Non-pigmented ciliary epithelial cell (primary cell): ENCODE results near the gene CRYBG1.

Source experiments
- DNase-seq: peaks from one replicate; pipeline ENCODE4 v3.0.0-alpha.2; 2010; ENCODE audit warnings: low read depth

The CRYBG1 gene

DNA sequence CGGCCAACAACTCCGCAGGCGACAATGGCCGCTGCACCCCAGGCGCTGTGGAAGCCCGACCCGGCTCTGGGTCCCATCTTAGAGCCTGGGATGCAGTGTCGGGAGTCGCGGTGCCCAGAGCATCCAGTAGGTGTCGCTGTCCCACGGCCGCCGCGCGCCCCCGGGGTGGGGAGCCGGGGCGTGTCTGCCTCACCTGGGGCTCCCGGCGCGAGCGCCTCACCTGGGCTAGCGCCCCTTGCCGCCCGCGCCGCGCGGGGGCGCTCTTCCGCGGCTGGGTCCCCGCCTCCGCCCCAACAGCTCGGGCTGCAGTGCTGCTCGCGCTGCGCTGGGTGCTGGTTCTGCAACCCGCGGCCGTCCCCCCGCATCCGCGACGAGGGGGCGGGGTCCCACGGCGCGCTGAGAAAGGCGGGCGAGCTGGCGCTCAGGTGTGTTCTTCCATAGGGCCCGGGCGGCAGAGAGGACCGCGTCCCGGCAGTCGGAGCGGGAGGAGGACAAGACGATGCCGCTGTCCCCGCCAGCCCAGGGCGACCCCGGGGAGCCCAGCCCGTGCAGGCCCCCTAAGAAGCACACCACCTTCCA is at the start of gene CRYBG1:
Gene CRYBG1 (plus strand): TSS at position 308 of the 579 bp plus-strand sequence. CDS start 192 bp downstream, at position 500.
- DNase-seq = no peak

DNA sequence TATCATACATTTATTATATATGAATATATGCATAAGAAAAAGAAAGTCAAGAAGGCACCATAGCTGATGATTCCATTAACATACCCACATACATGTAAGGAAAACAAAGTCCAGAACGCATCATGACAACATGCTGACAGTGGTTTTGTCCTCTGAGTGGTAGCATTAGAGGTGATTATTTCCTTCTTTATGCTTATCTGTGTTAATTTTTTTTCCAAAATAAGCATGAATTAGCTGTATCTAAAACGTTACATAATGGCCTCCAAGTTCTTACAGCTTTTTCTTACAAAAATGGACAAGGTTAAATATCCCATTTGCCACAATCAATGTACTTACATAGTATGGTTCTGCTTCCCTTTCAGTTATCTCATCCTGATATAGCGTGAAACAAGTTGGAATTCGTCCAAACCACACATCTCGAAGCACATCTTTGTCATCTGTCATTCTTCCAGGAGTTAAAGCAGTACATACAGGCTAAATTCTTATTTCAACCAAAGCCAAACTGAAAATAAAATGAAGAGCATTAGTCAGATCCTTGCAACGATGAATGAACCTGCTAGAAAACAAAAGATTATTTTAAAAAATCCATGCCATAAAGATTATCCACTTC is 44.6 kb upstream of the CRYBG1 start:
- no peak for DNase-seq

GRCh38 chr6:106316375-106316766 is 44.1 kb upstream of the CRYBG1 start:
- DNase-seq = no peak

DNA sequence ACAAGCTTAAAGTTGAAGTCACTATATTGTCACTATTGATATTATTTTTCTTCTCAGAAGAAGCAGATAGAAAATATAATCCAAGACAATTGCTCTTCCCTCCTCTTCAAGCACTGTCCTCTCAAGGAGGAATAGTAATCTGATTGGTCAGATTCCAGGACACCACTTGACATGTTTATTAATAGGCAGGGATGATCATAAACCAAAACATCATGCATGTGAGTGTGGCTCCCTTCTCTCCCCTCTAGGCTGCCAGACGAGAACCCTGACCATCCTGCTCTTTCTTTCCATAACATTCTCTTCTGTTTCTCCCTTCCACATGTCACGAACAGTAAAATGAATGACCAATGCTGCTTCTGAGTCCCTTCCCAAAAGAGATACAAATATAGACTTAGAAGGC is 42.5 kb upstream of the CRYBG1 start:
- DNase-seq = no peak

GRCh38 chr6:106318851-106319250 is 41.7 kb upstream of the CRYBG1 start:
- no peak for DNase-seq

- no peak for DNase-seq
These were observed 38.6 kb upstream of the CRYBG1 start for GRCh38 chr6:106321940-106322339.

DNA sequence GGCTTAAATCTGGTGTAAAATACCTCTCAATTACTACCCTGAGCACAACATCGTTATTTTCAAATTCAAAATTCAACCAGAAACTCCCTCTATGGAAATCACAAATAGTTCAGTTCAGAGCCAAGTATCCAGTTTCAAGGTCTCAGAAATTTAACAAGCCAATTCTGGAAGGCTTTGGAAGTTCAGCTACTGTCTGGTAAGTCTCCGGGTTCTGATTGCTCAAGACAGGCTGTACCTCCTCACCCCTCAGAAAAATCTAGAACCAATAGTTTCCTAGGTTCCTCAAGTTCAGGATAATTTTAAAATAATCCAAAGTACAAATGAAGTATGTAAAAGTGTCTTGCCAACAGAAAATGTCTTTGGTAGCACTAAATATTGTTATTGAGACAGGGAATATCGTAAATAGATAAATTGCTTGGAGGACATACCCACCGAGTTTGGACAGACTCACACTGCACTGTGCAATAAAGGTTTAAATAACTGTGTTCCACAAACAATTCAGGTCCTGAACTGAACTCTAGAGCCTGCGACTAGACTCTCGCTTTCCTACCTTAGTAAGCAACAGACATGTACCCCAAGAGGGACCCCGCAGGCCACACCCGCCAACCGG is 35.7 kb upstream of the CRYBG1 start:
- no peak for DNase-seq

- DNase-seq = peak; percentile 96
These were observed 35.0 kb upstream of the CRYBG1 start, which contains the start of gene ATG5 for GRCh38 chr6:106325336-106326178. ATG5 (minus strand) TSS chr6:106325760; CDS start chr6:106316208, 9,552 bp downstream.

DNA sequence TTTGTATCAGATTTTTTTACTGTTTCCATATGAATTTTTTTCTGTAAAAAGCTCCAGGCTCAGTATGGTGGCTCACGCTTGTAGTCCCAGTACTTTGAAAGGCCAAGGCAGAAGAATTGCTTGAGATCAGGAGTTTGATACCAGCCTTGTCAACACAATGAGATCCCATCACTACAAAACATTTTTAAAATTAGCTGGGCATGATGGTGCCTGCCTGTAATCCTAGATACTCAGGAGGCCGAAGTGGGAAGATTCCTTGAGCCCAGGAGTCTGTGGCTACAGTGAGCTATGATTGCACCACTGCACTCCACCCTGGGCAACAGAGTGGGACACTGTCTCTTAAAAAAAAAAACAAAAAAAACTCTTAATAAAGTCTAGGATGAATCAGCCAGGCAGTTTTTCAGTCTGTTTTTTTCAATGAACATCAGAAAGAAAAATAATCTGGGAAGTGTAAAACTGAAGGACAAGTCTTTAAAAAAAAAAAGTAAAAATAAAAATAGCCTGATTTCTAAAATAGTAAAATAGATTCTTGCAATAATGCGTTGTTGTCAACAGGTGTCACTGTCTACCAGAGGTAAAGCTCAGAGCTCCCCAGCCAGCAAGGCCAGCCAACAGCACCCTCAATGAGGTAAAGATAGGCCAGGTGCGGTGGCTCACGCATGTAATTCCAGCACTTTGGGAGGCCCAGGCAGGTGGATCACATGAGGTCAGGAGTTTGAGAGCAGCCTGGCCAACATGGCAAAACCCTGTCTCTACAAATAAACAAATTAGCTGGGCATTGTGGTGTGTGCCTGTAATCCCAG is 25.7 kb upstream of the CRYBG1 start:
- no peak for DNase-seq

GRCh38 chr6:106339334-106340029 is 21.0 kb upstream of the CRYBG1 start:
- DNase-seq = peak; percentile 43

- DNase-seq = no peak
These were observed 13.3 kb upstream of the CRYBG1 start for GRCh38 chr6:106347219-106347618.

GRCh38 chr6:106356378-106356777 is 4.1 kb upstream of the CRYBG1 start:
- no peak for DNase-seq

DNA sequence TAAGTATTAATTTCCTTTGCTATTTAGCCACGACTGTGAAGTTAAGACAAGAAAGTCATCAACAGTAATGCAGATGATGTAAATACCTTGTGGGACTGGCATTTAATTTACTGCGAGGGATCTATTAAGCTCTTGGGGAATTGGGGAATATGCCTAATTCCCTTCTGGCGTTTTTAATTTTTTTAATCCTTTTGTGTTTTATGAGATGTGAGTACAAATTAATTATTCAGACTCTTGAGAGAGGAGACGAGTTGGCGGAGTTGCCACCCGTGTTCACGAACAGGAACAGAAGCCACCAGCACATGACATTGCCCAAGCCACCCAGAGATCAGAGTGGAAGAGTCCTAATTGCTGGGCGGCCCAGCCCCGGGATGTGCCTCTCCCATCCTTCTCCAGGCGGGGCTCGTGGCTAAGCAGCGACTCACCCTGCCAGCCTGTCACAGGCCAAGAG is 533 bp upstream of the CRYBG1 start:
- no peak for DNase-seq

GRCh38 chr6:106360989-106361430 is 493 bp downstream of the CRYBG1 start:
- DNase-seq = no peak

GRCh38 chr6:106363401-106364138 is 3.1 kb downstream of the CRYBG1 start:
- no peak for DNase-seq

DNA sequence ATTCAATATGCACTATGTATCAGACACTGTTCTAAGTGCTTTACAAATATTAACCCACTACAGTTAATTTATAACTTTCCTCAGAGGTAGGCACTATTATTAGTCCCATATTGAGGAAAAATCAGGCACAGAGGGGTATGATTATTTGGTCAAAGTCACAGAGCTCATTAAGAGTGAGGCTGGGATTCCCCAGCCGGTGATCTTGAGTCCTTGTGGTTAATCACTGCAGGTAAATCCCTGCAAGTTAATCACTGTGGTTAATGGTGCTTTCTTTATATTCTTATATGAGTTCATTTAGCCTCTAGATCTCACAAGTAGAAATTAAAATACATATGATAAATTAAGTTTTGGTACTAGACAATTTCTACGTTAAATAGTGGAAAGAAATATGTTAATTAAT is 9.2 kb downstream of the CRYBG1 start:
- DNase-seq = no peak

- DNase-seq = no peak
These were observed 10.1 kb downstream of the CRYBG1 start for GRCh38 chr6:106370639-106371038.

GRCh38 chr6:106372838-106373501 is 12.5 kb downstream of the CRYBG1 start:
- DNase-seq = no peak

GRCh38 chr6:106373502-106374239 is 13.2 kb downstream of the CRYBG1 start:
- DNase-seq = no peak
